MCF 10A (cell line): Measurements from ENCODE around the gene MUC2. TPM values are rescaled to one million over a fixed set of nuclear protein-coding genes. Genes with fewer than 3 reads are reported as not detected.

ENCODE experiments used
- BruUV-seq: library from RNA; stranded (reverse); fragments of 400-500 nt; replicated peaks from 2 replicates; lab custom pipeline; 2021; lab: Mats Ljungman, UMichigan
- CTCF ChIA-PET: fragments of 300-600 bp; sonication (Branson Sonifier 250); formaldehyde crosslinking; extraction: SDS; loops from one replicate; lab custom pipeline; 2021; ENCODE audit warnings: antibody characterized with exemption, inconsistent platforms; lab: Yijun Ruan, JAX
- POLR2A ChIA-PET: fragments of 300-600, 350-650 bp; sonication (Branson Sonifier 250); formaldehyde crosslinking; extraction: SDS; loops from one replicate; lab custom pipeline; 2020; ENCODE audit warnings: antibody characterized with exemption, inconsistent platforms; lab: Yijun Ruan, JAX
- DNase-seq: peaks from one replicate; pipeline ENCODE4 v3.0.0-alpha.2; 2018; ENCODE audit not compliant: unreplicated experiment
- H3K27ac Mint-ChIP-seq: one replicate; pipeline ENCODE4 v1.8.0; 2022; ENCODE audit warnings: mild to moderate bottlenecking, low read depth, mixed read lengths; ENCODE audit not compliant: unreplicated experiment
- H3K27me3 Mint-ChIP-seq: one replicate; pipeline ENCODE4 v1.8.0; 2022; ENCODE audit warnings: mixed read lengths; ENCODE audit not compliant: insufficient read depth, unreplicated experiment
- H3K36me3 Mint-ChIP-seq: one replicate; pipeline ENCODE4 v1.8.0; 2022; ENCODE audit warnings: mild to moderate bottlenecking, moderate library complexity, mixed read lengths; ENCODE audit not compliant: insufficient read depth, unreplicated experiment
- H3K4me1 Mint-ChIP-seq: one replicate; pipeline ENCODE4 v1.8.0; 2022; ENCODE audit warnings: mixed read lengths; ENCODE audit not compliant: insufficient read depth, unreplicated experiment
- H3K4me3 Mint-ChIP-seq: one replicate; pipeline ENCODE4 v1.8.0; 2022; ENCODE audit warnings: mild to moderate bottlenecking, moderate library complexity, mixed read lengths; ENCODE audit not compliant: unreplicated experiment
- H3K9me3 Mint-ChIP-seq: one replicate; pipeline ENCODE4 v1.8.0; 2022; ENCODE audit warnings: mixed read lengths; ENCODE audit not compliant: unreplicated experiment
- intact Hi-C: fragments of 100-400 bp; cut with micrococcal nuclease; formaldehyde crosslinking; loops from 2 replicates; pipeline ENCODE4 v1.14.1; 2022
- total RNA-seq: library from RNA; stranded (reverse); gene quantifications from 2 replicates; pipeline ENCODE4 v1.2.3, GENCODE V29; 2022
- TF ChIP-seq, protein P1 (sequence below): fragments of 200-600 bp; IDR thresholded peaks from one replicate; pipeline ENCODE4 v1.8.0; 2022; ENCODE audit warnings: antibody characterized with exemption, mild to moderate bottlenecking; ENCODE audit not compliant: unreplicated experiment

The MUC2 gene
- total RNA-seq, 1 experiment from 2014 or later, result 0.02 TPM

DNA sequence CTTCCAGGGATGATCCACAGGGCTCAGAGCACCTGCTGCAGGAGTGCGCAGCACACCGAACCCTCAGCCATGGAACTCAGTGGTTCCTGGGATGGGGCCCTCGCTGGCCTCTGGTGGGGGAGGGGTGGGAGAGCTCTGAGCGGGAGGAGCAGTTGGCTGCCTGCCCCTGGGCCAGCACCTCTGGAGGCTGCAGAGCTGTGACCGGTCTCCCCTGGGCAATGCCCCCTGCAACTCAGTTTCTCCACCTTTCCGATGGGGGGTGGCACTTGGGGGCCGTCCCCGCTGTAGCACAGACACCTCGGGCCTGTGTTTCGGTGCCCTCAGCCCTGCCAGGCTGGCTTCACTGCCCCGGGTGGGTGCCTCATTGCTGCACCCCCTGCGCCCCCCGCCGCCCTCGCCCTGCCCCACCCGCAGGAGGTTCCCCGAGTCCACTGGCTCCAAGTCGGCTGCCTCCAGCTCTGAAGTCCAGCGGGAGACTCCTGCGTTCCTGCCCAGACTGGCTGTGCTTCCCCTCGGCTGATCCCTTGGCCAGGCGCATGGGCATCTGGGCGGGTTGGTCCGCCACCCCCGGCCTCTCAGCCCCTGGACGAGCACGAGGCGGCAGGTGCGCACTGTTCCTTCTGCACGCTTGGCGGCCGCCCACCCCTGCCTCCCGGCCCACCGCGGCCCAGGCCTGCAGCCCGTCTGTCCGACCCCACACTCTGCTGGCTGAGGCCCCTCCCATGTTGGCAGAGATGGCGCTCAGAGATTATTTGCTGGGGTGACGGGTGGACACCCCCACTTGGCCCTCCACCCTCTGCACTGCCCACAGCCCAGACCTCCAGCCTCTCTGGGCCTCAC lies 40.0 kb upstream of the MUC2 start:
- no peak for DNase-seq
- Mint-ChIP-seq H3K4me3 (no peak overlapping the region), H3K9me3 (peaks cover 11% of the 10 kb centered on the region), H3K36me3 (no peaks in the 10 kb centered on the region), H3K4me1 (peaks cover 5% of the 10 kb centered on the region), H3K27me3 (no peaks in the 10 kb centered on the region), H3K27ac (no peak overlapping the region)
- ChIA-PET POLR2A (no interaction called here), CTCF (interaction anchor here (0.6 kb wide), 1 partner anchor 24 kb away, joined by 3 read pairs; no protein-coding TSS in a partner anchor)
- no TSS peak for BruUV-seq
- intact Hi-C loops, result no loop called here
- TF ChIP-seq, protein P1, sequence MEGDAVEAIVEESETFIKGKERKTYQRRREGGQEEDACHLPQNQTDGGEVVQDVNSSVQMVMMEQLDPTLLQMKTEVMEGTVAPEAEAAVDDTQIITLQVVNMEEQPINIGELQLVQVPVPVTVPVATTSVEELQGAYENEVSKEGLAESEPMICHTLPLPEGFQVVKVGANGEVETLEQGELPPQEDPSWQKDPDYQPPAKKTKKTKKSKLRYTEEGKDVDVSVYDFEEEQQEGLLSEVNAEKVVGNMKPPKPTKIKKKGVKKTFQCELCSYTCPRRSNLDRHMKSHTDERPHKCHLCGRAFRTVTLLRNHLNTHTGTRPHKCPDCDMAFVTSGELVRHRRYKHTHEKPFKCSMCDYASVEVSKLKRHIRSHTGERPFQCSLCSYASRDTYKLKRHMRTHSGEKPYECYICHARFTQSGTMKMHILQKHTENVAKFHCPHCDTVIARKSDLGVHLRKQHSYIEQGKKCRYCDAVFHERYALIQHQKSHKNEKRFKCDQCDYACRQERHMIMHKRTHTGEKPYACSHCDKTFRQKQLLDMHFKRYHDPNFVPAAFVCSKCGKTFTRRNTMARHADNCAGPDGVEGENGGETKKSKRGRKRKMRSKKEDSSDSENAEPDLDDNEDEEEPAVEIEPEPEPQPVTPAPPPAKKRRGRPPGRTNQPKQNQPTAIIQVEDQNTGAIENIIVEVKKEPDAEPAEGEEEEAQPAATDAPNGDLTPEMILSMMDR, result no peak

DNA sequence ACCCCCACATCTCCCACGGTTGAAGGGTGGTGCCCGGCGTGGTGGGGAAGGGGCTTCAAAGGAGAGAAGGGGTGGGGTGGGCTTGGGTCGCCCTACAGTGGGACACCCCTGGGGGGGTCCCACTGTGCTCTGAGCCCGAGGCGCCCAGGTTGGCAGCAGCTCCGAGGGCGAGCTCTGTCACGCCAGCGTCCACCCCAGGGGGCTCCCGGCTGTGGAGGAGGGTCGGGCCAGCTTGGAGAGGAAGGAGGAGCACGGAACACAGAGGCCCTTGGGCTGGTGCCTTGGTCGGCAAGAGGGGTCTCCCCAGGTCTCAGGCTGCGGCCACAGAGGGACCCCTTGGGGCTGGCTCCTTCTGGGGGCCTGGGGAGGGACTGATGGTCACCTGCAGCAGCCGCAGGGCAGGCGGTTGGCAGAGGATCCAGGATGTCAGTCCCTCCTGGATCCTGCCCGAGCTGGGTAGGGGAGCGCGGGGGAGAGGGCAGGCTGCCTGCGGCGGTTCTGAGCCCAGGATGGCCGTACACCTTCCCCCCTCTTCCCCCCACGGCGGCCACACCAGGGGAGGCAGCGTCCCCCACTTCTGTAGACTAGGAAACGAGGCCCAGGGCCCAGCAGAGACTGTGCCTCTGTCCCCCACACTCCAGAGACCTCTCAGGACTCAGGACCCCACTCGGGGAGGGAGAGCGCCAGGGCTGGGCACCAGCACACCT lies 38.9 kb upstream of the MUC2 start:
- H3K4me1 Mint-ChIP-seq, result peaks cover 11% of the 10 kb centered on the region
- POLR2A ChIA-PET, result no interaction called here
- H3K27me3 Mint-ChIP-seq, result no peaks in the 10 kb centered on the region
- CTCF ChIA-PET, result no interaction called here
- H3K4me3 Mint-ChIP-seq, result no peak overlapping the region
- no TSS peak for BruUV-seq
- TF ChIP-seq, protein P1, result no peak
- intact Hi-C loops, result no loop called here
- no peak for DNase-seq
- H3K9me3 Mint-ChIP-seq, result peaks cover 11% of the 10 kb centered on the region
- no peaks in the 10 kb centered on the region for H3K36me3 Mint-ChIP-seq
- H3K27ac Mint-ChIP-seq, result no peak overlapping the region

DNA sequence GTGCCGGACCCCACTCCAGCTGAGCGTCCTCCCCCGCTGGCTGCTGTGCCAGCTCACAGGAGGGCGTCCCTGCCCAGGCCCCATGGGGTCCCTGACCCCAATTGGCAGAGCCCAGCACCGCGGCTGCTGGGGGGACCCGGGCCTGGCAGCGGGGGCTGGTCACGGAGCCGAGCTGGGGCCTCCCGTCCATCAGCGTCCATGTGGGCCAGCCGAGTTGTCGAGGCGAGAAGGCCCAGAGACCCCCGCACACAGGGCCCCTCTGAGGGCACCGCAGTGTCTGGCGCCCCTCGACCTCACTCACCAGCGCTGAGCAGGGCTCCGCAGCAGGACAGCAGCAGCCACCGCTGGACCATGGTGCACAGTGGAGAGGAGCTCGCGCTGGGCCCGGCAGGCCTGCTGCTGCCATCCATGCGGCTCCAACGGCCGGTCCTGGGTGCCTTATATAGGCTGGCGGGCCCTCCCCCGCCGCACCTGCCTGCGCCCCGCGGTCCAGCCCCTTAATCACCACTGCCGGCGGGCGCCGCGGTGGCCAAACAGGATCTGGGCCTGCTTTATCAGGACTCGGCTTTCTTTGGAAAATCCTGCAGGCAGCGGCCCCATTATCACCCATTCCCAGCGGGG lies 38.3 kb upstream of the MUC2 start, which contains the start of gene MUC6:
Gene MUC6 (minus strand): TSS at position 416 of the 621 bp plus-strand sequence. CDS start 63 bp downstream, at position 353.
- Mint-ChIP-seq H3K4me3 (no peak within 1 kb of the TSS), H3K4me1 (peaks cover 11% of the 10 kb centered on the region), H3K9me3 (peaks cover 11% of the 10 kb centered on the region), H3K36me3 (no peaks in the 10 kb centered on the region), H3K27ac (no peak within 1 kb of the TSS), H3K27me3 (no peaks in the 10 kb centered on the region)
- TF ChIP-seq, protein P1, result no peak
- intact Hi-C loops, result no loop called here
- no peak for DNase-seq
- POLR2A ChIA-PET, result no interaction called here
- CTCF ChIA-PET, result no interaction called here
- BruUV-seq, result no TSS peak

DNA sequence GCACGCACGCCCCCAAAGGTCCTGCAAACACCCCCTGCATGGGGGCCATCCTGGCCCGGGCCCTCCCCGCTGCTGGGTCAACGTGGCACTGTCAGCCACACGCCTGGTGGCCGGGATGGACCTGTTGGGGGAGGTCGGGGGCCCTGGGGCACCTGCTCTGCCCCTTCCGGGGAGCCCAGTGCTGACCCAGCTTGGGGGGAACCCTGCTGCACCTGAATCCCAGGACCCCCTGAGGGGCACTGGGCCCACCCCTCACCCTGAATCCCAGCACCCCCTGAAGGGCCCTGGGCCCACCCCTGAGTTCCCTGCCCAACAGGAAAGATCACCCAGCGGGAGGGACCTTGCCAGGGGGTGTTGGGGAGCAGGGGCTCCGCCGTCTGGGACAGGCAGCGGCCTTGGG lies 37.7 kb upstream of the MUC2 start:
- TF ChIP-seq, protein P1, result no peak
- POLR2A ChIA-PET, result no interaction called here
- intact Hi-C loops, result no loop called here
- H3K4me1 Mint-ChIP-seq, result peaks cover 11% of the 10 kb centered on the region
- CTCF ChIA-PET, result no interaction called here
- H3K36me3 Mint-ChIP-seq, result no peaks in the 10 kb centered on the region
- no TSS peak for BruUV-seq
- peaks cover 9% of the 10 kb centered on the region for H3K9me3 Mint-ChIP-seq
- H3K27ac Mint-ChIP-seq, result no peak overlapping the region
- DNase-seq, result no peak
- H3K27me3 Mint-ChIP-seq, result no peaks in the 10 kb centered on the region
- no peak overlapping the region for H3K4me3 Mint-ChIP-seq
